Ascending aorta (tissue), 2 donors: ENCODE data around the gene RUNX2. TPM values are rescaled to one million over a fixed set of nuclear protein-coding genes. Genes with fewer than 3 reads are reported as not detected.

ENCODE experiments used
- DNase-seq, 2 donors: peaks; one replicate each; pipeline ENCODE4 v3.0.0-alpha.2; 2019; ENCODE audit warnings: low spot score in 2 of 2
- H3K27ac ChIP-seq, 2 donors: fragments of 200-600 bp; sonication (generic); one replicate each; pipeline ENCODE4 v1.5.1; 2016 to 2017; ENCODE audit warnings: mild to moderate bottlenecking in 1 of 2
- H3K27me3 ChIP-seq: fragments of 200-600 bp; sonication (generic); one replicate; pipeline ENCODE4 v1.5.1; 2017
- H3K36me3 ChIP-seq, 2 donors: fragments of 200-600 bp; sonication (generic); one replicate each; pipeline ENCODE4 v1.5.1; 2016
- H3K4me1 ChIP-seq, 2 donors: fragments of 200-600 bp; sonication (generic); one replicate each; pipeline ENCODE4 v1.5.1; 2016 to 2017; ENCODE audit warnings: mild to moderate bottlenecking in 1 of 2
- H3K4me3 ChIP-seq, 2 donors: fragments of 200-600 bp; sonication (generic); one replicate each; pipeline ENCODE4 v1.5.1; 2016 to 2017; ENCODE audit warnings: mild to moderate bottlenecking in 1 of 2
- H3K9me3 ChIP-seq, 2 donors: fragments of 200-600 bp; sonication (generic); one replicate each; pipeline ENCODE4 v1.5.1; 2016
- intact Hi-C: fragments of 100-400 bp; cut with DNase I; formaldehyde crosslinking; loops from one replicate; pipeline ENCODE4 v1.15.1; 2023
- total RNA-seq: library from RNA; depleted of rRNA; stranded (reverse); fragments of >200 nt; gene quantifications from one replicate; pipeline ENCODE4 v1.1.0, GENCODE V29; 2016
- TF ChIP-seq, protein P1 (sequence below), 3 experiments: fragments of 200-600 bp in 2 of 3; fragments of 450-650 bp in 1 of 3; sonication (generic) in 2 of 3; IDR thresholded peaks; one replicate each; pipeline ENCODE4 v1.5.1; 2016 to 2019; ENCODE audit warnings: antibody characterized with exemption in 3 of 3, mild to moderate bottlenecking in 1 of 3, moderate library complexity in 1 of 3

The RUNX2 gene
- total RNA-seq, 1 donor from 2014 or later: 0.21 TPM

- Histone ChIP-seq H3K27me3 (no peaks in the 10 kb centered on the region), H3K27ac (no peak overlapping the region), H3K4me1 (no peaks in the 10 kb centered on the region), H3K36me3 (no peaks in the 10 kb centered on the region), H3K4me3 (no peak overlapping the region), H3K9me3 (no peaks in the 10 kb centered on the region)
- intact Hi-C loops: no loop called here
- TF ChIP-seq, protein P1, sequence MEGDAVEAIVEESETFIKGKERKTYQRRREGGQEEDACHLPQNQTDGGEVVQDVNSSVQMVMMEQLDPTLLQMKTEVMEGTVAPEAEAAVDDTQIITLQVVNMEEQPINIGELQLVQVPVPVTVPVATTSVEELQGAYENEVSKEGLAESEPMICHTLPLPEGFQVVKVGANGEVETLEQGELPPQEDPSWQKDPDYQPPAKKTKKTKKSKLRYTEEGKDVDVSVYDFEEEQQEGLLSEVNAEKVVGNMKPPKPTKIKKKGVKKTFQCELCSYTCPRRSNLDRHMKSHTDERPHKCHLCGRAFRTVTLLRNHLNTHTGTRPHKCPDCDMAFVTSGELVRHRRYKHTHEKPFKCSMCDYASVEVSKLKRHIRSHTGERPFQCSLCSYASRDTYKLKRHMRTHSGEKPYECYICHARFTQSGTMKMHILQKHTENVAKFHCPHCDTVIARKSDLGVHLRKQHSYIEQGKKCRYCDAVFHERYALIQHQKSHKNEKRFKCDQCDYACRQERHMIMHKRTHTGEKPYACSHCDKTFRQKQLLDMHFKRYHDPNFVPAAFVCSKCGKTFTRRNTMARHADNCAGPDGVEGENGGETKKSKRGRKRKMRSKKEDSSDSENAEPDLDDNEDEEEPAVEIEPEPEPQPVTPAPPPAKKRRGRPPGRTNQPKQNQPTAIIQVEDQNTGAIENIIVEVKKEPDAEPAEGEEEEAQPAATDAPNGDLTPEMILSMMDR (IDR thresholded peaks at IDR 0.05): no peak
- no peak for DNase-seq
Measured at GRCh38 chr6:45474376-45474775, 146.2 kb downstream of the RUNX2 start.

DNA sequence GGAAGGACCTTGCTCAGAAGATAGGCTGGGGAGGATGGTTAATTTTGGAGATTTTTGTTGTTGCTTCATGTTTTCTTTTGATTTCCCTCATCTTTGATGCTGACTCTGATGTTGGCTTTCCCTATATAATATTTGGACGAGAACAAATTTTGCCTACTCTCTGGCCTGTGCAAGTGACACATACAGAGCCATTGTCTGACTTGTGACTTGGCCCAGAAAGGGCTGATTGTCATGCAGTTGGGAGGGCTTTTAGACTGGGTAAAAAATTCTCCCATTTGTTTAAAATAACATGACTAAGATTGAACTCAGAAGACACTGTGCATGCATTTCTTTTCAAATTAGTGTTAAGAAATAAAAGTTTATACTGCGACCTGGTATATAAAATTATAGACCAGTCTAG lies 148.2 kb downstream of the RUNX2 start:
- Histone ChIP-seq H3K9me3 (no peaks in the 10 kb centered on the region), H3K27me3 (no peaks in the 10 kb centered on the region), H3K27ac (no peak overlapping the region), H3K4me3 (no peak overlapping the region), H3K4me1 (no peaks in the 10 kb centered on the region), H3K36me3 (no peaks in the 10 kb centered on the region)
- TF ChIP-seq, protein P1 (IDR thresholded peaks at IDR 0.05): no peak
- DNase-seq: no peak
- intact Hi-C loops: no loop called here

GRCh38 chr6:45477278-45477677 lies 149.1 kb downstream of the RUNX2 start:
- TF ChIP-seq, protein P1 (IDR thresholded peaks at IDR 0.05): no peak
- Histone ChIP-seq H3K27me3 (no peaks in the 10 kb centered on the region), H3K4me1 (no peaks in the 10 kb centered on the region), H3K4me3 (no peak overlapping the region), H3K36me3 (no peaks in the 10 kb centered on the region), H3K9me3 (no peaks in the 10 kb centered on the region), H3K27ac (no peak overlapping the region)
- DNase-seq: no peak
- intact Hi-C loops: no loop called here

DNA sequence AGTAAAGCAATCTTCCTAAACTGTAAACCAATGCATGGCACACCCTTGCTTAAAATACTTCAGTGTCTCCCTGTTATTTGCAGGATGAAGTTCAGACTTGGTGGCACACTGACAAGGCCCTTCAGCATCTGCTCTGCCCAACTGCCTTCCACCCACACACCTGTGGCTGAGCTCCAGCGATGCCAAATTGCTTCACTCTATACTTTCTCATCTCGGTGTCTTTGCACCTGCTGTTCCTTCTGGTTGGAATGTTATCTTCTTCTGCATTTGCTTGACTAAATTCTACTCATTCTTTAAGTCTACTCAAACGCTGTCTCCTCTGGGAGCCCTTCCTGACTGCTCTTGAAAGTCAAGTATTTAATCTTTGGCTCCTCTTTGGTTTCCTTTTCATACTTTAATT lies 149.7 kb downstream of the RUNX2 start:
- intact Hi-C loops: no loop called here
- H3K27ac ChIP-seq: no peak overlapping the region
- H3K4me1 ChIP-seq: no peaks in the 10 kb centered on the region

GRCh38 chr6:45478240-45478639 lies 150.1 kb downstream of the RUNX2 start:
- no peak for DNase-seq
- TF ChIP-seq, protein P1 (IDR thresholded peaks at IDR 0.05): no peak
- H3K4me3 ChIP-seq: no peak overlapping the region
- H3K4me1 ChIP-seq: no peaks in the 10 kb centered on the region
- no peaks in the 10 kb centered on the region for H3K36me3 ChIP-seq
- H3K27ac ChIP-seq: no peak overlapping the region
- intact Hi-C loops: no loop called here
- no peaks in the 10 kb centered on the region for H3K9me3 ChIP-seq
- H3K27me3 ChIP-seq: no peaks in the 10 kb centered on the region

More for the DNA sequence above, 149.7 kb downstream of the RUNX2 start:
- Histone ChIP-seq H3K27me3 (no peaks in the 10 kb centered on the region), H3K36me3 (no peaks in the 10 kb centered on the region), H3K9me3 (no peaks in the 10 kb centered on the region), H3K4me3 (no peak overlapping the region)
- TF ChIP-seq, protein P1 (IDR thresholded peaks at IDR 0.05): no peak
- DNase-seq: no peak
